HepG2 (cell line): Measurements from ENCODE around the gene VDAC1. TPM values are rescaled to one million over a fixed set of nuclear protein-coding genes. Genes with fewer than 3 reads are reported as not detected.

Experiments used
- AGO2 ChIP-seq: fragments of 200-400 bp; formaldehyde crosslinking; optimal IDR thresholded peaks from 2 replicates; pipeline ENCODE3; 2017; ENCODE audit warnings: mild to moderate bottlenecking, low read depth, low read length, moderate library complexity
- CEBPB ChIP-seq: IDR thresholded peaks from 2 replicates; pipeline ENCODE4 v1.6.1; 2011; ENCODE audit warnings: low read depth, low read length, improper control_type of control experiment, borderline replicate concordance
- GFI1 ChIP-seq: sonication (generic); formaldehyde crosslinking; IDR thresholded peaks from 2 replicates; pipeline ENCODE4 v1.5.0; 2020; ENCODE audit warnings: missing genetic modification reagents, mild to moderate bottlenecking, borderline replicate concordance
- GMEB1 ChIP-seq: sonication (generic); formaldehyde crosslinking; IDR thresholded peaks from 2 replicates; pipeline ENCODE4 v1.5.1; 2020; ENCODE audit warnings: missing genetic modification reagents, mild to moderate bottlenecking, borderline replicate concordance
- HINFP ChIP-seq: sonication (generic); formaldehyde crosslinking; IDR thresholded peaks from 2 replicates; pipeline ENCODE4 v1.4.0; 2020; ENCODE audit warnings: low read depth, mild to moderate bottlenecking, missing genetic modification reagents
- HOMEZ ChIP-seq: IDR thresholded peaks from 2 replicates; pipeline ENCODE4 v1.6.1; 2016; ENCODE audit warnings: low read depth
- KDM5B ChIP-seq: sonication (generic); formaldehyde crosslinking; IDR thresholded peaks from 2 replicates; pipeline ENCODE4 v1.4.0; 2020; ENCODE audit warnings: missing genetic modification reagents, mild to moderate bottlenecking, borderline replicate concordance
- PHF8 ChIP-seq: sonication (generic); formaldehyde crosslinking; IDR thresholded peaks from 2 replicates; pipeline ENCODE4 v1.5.0; 2020; ENCODE audit warnings: missing genetic modification reagents
- SAP130 ChIP-seq: IDR thresholded peaks from 2 replicates; pipeline ENCODE4 v1.6.1; 2016; ENCODE audit warnings: low read depth
- SMAD9 ChIP-seq: sonication (generic); formaldehyde crosslinking; IDR thresholded peaks from 2 replicates; pipeline ENCODE4 v1.5.1; 2020; ENCODE audit warnings: mild to moderate bottlenecking, missing genetic modification reagents
- TFAP4 ChIP-seq: sonication (generic); IDR thresholded peaks from 2 replicates; pipeline ENCODE4 v1.6.1; 2016; ENCODE audit warnings: low read depth, borderline replicate concordance
- ZBTB14 ChIP-seq: sonication (generic); formaldehyde crosslinking; IDR thresholded peaks from 2 replicates; pipeline ENCODE4 v1.4.0; 2020; ENCODE audit warnings: missing genetic modification reagents
- ZBTB38 ChIP-seq: sonication (generic); formaldehyde crosslinking; IDR thresholded peaks from 2 replicates; pipeline ENCODE4 v1.5.1; 2020; ENCODE audit warnings: mild to moderate bottlenecking, missing genetic modification reagents
- ZNF10 ChIP-seq: sonication (generic); formaldehyde crosslinking; IDR thresholded peaks from 2 replicates; pipeline ENCODE4 v1.4.0; 2020; ENCODE audit warnings: mild to moderate bottlenecking, low read depth, missing genetic modification reagents, borderline replicate concordance
- ZNF282 ChIP-seq: fragments of 450-650 bp; IDR thresholded peaks from 2 replicates; pipeline ENCODE4 v1.6.1; 2018; ENCODE audit not compliant: partially characterized antibody
- ZNF770 ChIP-seq: sonication (generic); formaldehyde crosslinking; IDR thresholded peaks from 2 replicates; pipeline ENCODE4 v1.5.0; 2020; ENCODE audit warnings: mild to moderate bottlenecking, missing genetic modification reagents
- ZSCAN5A ChIP-seq: sonication (generic); formaldehyde crosslinking; IDR thresholded peaks from 2 replicates; pipeline ENCODE4 v1.8.0; 2022; ENCODE audit warnings: mild to moderate bottlenecking, missing genetic modification reagents, borderline replicate concordance
- polyA plus RNA-seq, 8 experiments: library from polyadenylated mRNA; depleted of rRNA in 3 of 8; stranded (reverse) in 7 of 8; unstranded in 1 of 8; fragments of >200 nt; fragmentation: Illumina TruSeq in 4 of 8; extraction: Trizol in 4 of 8; gene quantifications; 2 replicates each; pipeline versions ENCODE4 v1.2.1 to v1.2.3, GENCODE V29; 2011 to 2016; ENCODE audit warnings: low read depth in 4 of 8, missing spikeins in 1 of 8, mixed read lengths in 1 of 8; ENCODE audit not compliant: insufficient read depth in 1 of 8
- total RNA-seq, 5 experiments: library from RNA; depleted of rRNA; stranded (reverse); fragments of >200 nt; fragmentation: Illumina TruSeq; extraction: Trizol; gene quantifications; 2 replicates each; pipeline ENCODE4 v1.2.3, GENCODE V29; 2016; ENCODE audit warnings: low read depth in 1 of 5

VDAC1 gene
- total and polyA plus RNA-seq, 2 of the 13 experiments (the other 11 are each of a cell fraction or from before 2014, with no cell fraction given): 112 to 380 TPM

GRCh38 chr5:133995883-133996563 is 8.8 kb downstream of the VDAC1 start (continued):
- TF ChIP-seq CEBPB (peak; percentile 52; the same call in 1 of the 2 replicates), TFAP4 (peak; percentile 59; the same call in 1 of the 2 replicates), ZNF770 (CRISPR knock-in tag) (peak; percentile 80), HINFP (no peak), GMEB1 (no peak), KDM5B (CRISPR knock-in tag) (0 out of 2 replicates have a peak, but pooled peaks have one; percentile 26), ZNF10 (CRISPR knock-in tag) (no peak), SMAD9 (CRISPR knock-in tag) (no peak), SAP130 (CRISPR knock-in tag) (peak; percentile 58; the same call in 1 of the 2 replicates), HOMEZ (CRISPR knock-in tag) (0 out of 2 replicates have a peak, but pooled peaks have one; percentile 14), ZBTB38 (CRISPR knock-in tag) (no peak), ZNF282 (no peak), GFI1 (CRISPR knock-in tag) (0 out of 2 replicates have a peak, but pooled peaks have one; percentile 3), PHF8 (CRISPR knock-in tag) (0 out of 2 replicates have a peak, but pooled peaks have one; percentile 29), ZSCAN5A (CRISPR knock-in tag) (no peak), ZBTB14 (no peak), AGO2 (peak; percentile 34)
